GM19397 (cell line): Measurements from ENCODE around the gene GSS.
"Not testable (repeated sequence)": the region's sequence is repeated elsewhere in the genome, so short reads cannot be mapped to it uniquely, and the experiment has no call there.

Experiments used
- ATAC-seq: cut with Tn5 transposase; IDR thresholded peaks from one replicate; pipeline ENCODE4 v1.9.1; 2021; ENCODE audit warnings: mild to moderate bottlenecking, moderate library complexity; ENCODE audit not compliant: unreplicated experiment

GSS gene

GRCh38 chr20:34915131-34915530, 40.5 kb downstream of the GSS start:
- ATAC-seq = no peak

- no peak for ATAC-seq
These were observed 47.8 kb downstream of the GSS start for GRCh38 chr20:34907616-34908469.

GRCh38 chr20:34904202-34904621, 51.4 kb downstream of the GSS start:
- no peak for ATAC-seq

- not testable (repeated sequence) for ATAC-seq
These were observed 56.9 kb downstream of the GSS start for GRCh38 chr20:34898731-34899130.

GRCh38 chr20:34898129-34898528, 57.5 kb downstream of the GSS start:
- ATAC-seq = not testable (repeated sequence)

- no peak for ATAC-seq
These were observed 59.5 kb downstream of the GSS start for GRCh38 chr20:34896086-34896621.

GRCh38 chr20:34895465-34895864, 60.1 kb downstream of the GSS start:
- no peak for ATAC-seq

- no peak for ATAC-seq
These were observed 60.9 kb downstream of the GSS start for GRCh38 chr20:34894723-34895122.

GRCh38 chr20:34892671-34893070, 62.9 kb downstream of the GSS start:
- ATAC-seq = no peak

GRCh38 chr20:34891166-34892062, 64.2 kb downstream of the GSS start:
- no peak for ATAC-seq

- ATAC-seq = no peak
These were observed 67.1 kb downstream of the GSS start for GRCh38 chr20:34888468-34888867.

GRCh38 chr20:34887023-34887422, 68.6 kb downstream of the GSS start:
- ATAC-seq = no peak

GRCh38 chr20:34886122-34886521, 69.5 kb downstream of the GSS start:
- ATAC-seq = no peak

GRCh38 chr20:34884260-34884659, 71.3 kb downstream of the GSS start:
- ATAC-seq = no peak

GRCh38 chr20:34883809-34884208, 71.8 kb downstream of the GSS start:
- ATAC-seq = no peak

GRCh38 chr20:34883087-34883688, 72.4 kb downstream of the GSS start:
- no peak for ATAC-seq

- no peak for ATAC-seq
These were observed 73.9 kb downstream of the GSS start for GRCh38 chr20:34881689-34882088.

GRCh38 chr20:34880971-34881370, 74.6 kb downstream of the GSS start:
- ATAC-seq = not testable (repeated sequence)

- ATAC-seq = no peak
These were observed 75.3 kb downstream of the GSS start for GRCh38 chr20:34880215-34880850.
